PFSK-1 (cell line): ENCODE measurements around the gene KSR1.

Experiments used
- FOXP2 ChIP-seq: optimal IDR thresholded peaks from 2 replicates; pipeline ENCODE3; 2011; ENCODE audit warnings: borderline replicate concordance, control low read depth, inconsistent platforms; ENCODE audit not compliant: insufficient read depth; ENCODE audit errors: extremely low read length, extremely low read depth
- POLR2AphosphoS5 ChIP-seq: IDR thresholded peaks from 2 replicates; pipeline ENCODE4 v1.6.1; 2012; ENCODE audit warnings: low read depth, mild to moderate bottlenecking, control low read depth, low read length, moderate library complexity
- REST ChIP-seq, 2 experiments: IDR thresholded peaks; 2 replicates each; pipeline versions ENCODE4 v1.6.1 to v1.8.0; 2011 to 2012; ENCODE audit warnings: low read depth in 2 of 2, low read length in 2 of 2, control low read depth in 1 of 2, inconsistent platforms in 1 of 2, mild to moderate bottlenecking in 1 of 2, moderate library complexity in 1 of 2; ENCODE audit not compliant: insufficient read depth in 1 of 2
- SIN3A ChIP-seq: IDR thresholded peaks from 2 replicates; pipeline ENCODE4 v1.6.1; 2012; ENCODE audit warnings: mild to moderate bottlenecking, low read length, moderate library complexity, borderline replicate concordance; ENCODE audit not compliant: insufficient read depth
- TAF1 ChIP-seq: IDR thresholded peaks from 2 replicates; pipeline ENCODE4 v1.6.1; 2012; ENCODE audit warnings: low read length, control low read depth, borderline replicate concordance; ENCODE audit not compliant: insufficient read depth

GRCh38 chr17:27628376-27628775 lies 172.1 kb downstream of the KSR1 start:
- TF ChIP-seq TAF1 (no peak), FOXP2 (no peak), POLR2AphosphoS5 (no peak), SIN3A (no peak), REST (IDR thresholded peaks at IDR 0.05; ENCODE audit: insufficient read depth in 1 of 2, low read depth in 2 of 2, low read length in 2 of 2) (no peak)
